Stimulated activated CD8-positive, alpha-beta memory T cell treated with anti-CD3 and anti-CD28 coated beads, Interleukin-2, amount 100 ng/mL, for 1 hour (primary cell): Measurements from ENCODE around the gene USP17L28.
A peak's percentile ranks its signal among the peaks of the same experiment; 100 is the strongest.
"Not testable (repeated sequence)": the region's sequence is repeated elsewhere in the genome, so short reads cannot be mapped to it uniquely, and the experiment has no call there.

Experiments used
- DNase-seq, 2 donors: peaks; one replicate each; pipeline ENCODE4 v3.0.0-alpha.2; 2020; ENCODE audit warnings: low read depth in 2 of 2

USP17L28 gene

GRCh38 chr4:9348593-9348992 is at the start of gene USP17L28:
USP17L28 (plus strand) TSS chr4:9348893; CDS start chr4:9348893, 0 bp downstream.
- not testable (repeated sequence) for DNase-seq

GRCh38 chr4:9324191-9324590 is 24.5 kb upstream of the USP17L28 start:
- not testable (repeated sequence) for DNase-seq

GRCh38 chr4:9324865-9325264 is 23.8 kb upstream of the USP17L28 start, which contains the start of gene USP17L24:
USP17L24 (plus strand) TSS chr4:9325165; CDS start chr4:9325165, 0 bp downstream.
- not testable (repeated sequence) for DNase-seq

GRCh38 chr4:9329611-9330010 is 19.1 kb upstream of the USP17L28 start, which contains the start of gene USP17L25:
USP17L25 (plus strand) TSS chr4:9329911; CDS start chr4:9329911, 0 bp downstream.
- not testable (repeated sequence) for DNase-seq

- not testable (repeated sequence) for DNase-seq
Measured at GRCh38 chr4:9334358-9334757, 14.3 kb upstream of the USP17L28 start, which contains the start of gene USP17L26. USP17L26 (plus strand) TSS chr4:9334658; CDS start chr4:9334658, 0 bp downstream.

- DNase-seq, result not testable (repeated sequence)
Measured at GRCh38 chr4:9339103-9339502, 9.6 kb upstream of the USP17L28 start, which contains the start of gene USP17L5. USP17L5 (plus strand) TSS chr4:9339403; CDS start chr4:9339403, 0 bp downstream.

GRCh38 chr4:9343848-9344247 is 4.8 kb upstream of the USP17L28 start, which contains the start of gene USP17L27:
USP17L27 (plus strand) TSS chr4:9344148; CDS start chr4:9344148, 0 bp downstream.
- DNase-seq, result not testable (repeated sequence)

GRCh38 chr4:9350866-9351265 is 2.2 kb downstream of the USP17L28 start:
- DNase-seq, result not testable (repeated sequence)

GRCh38 chr4:9353338-9353737 is 4.6 kb downstream of the USP17L28 start, which contains the start of gene USP17L29:
USP17L29 (plus strand) TSS chr4:9353638; CDS start chr4:9353638, 0 bp downstream.
- DNase-seq, result not testable (repeated sequence)

- not testable (repeated sequence) for DNase-seq
Measured at GRCh38 chr4:9362829-9363228, 14.1 kb downstream of the USP17L28 start, which contains the start of gene USP17L30. USP17L30 (plus strand) TSS chr4:9363129; CDS start chr4:9363129, 0 bp downstream.

- not testable (repeated sequence) for DNase-seq
Measured at GRCh38 chr4:9379881-9380280, 31.2 kb downstream of the USP17L28 start.

- DNase-seq, result peak in 1 of 2 donors; percentile 33
Measured at GRCh38 chr4:9381012-9381534, 32.4 kb downstream of the USP17L28 start.

- DNase-seq, result no peak
Measured at GRCh38 chr4:9384126-9384525, 35.4 kb downstream of the USP17L28 start.

GRCh38 chr4:9389001-9389400 is 40.3 kb downstream of the USP17L28 start:
- not testable (repeated sequence) for DNase-seq
